Measurements from ENCODE around the gene SMG6. TPM values are rescaled to one million over a fixed set of nuclear protein-coding genes. Genes with fewer than 3 reads are reported as not detected.

Gene SMG6
- polyA plus RNA-seq, 1 experiment, result 27.3 TPM

- H3K27ac ChIP-seq (ENCODE audit: low read depth, low read length), result no peak overlapping the region
- peaks cover 4% of the 10 kb centered on the region for H3K27me3 ChIP-seq (ENCODE audit: control insufficient read depth, insufficient read depth, low read length)
- no peak overlapping the region for H3K4me3 ChIP-seq (ENCODE audit: low read depth, low read length)
- DNase-seq (ENCODE audit: low read depth, low spot score), result no peak
- no peak for TF ChIP-seq CTCF (IDR thresholded peaks at IDR 0.05; ENCODE audit: low read depth, low read length)
- no peaks in the 10 kb centered on the region; the same call in 1 of the 2 replicates for H3K9me3 ChIP-seq (ENCODE audit: control insufficient read depth, insufficient read depth, low read length)
- POLR2A ChIA-PET, result no interaction called here
- CTCF ChIA-PET, result interaction anchor here (0.6 to 0.9 kb wide), 3 partner anchors 17 to 230 kb away, joined by 3 to 7 read pairs (median 4); no protein-coding TSS in a partner anchor
These were observed 251.5 kb downstream of the SMG6 start for GRCh38 chr17:2051933-2052559.

GRCh38 chr17:2051061-2051932 lies 252.3 kb downstream of the SMG6 start:
- Histone ChIP-seq H3K4me3 (ENCODE audit: low read depth, low read length) (peak overlapping the region; percentile 49; the same call in 1 of the 2 replicates), H3K27me3 (ENCODE audit: control insufficient read depth, insufficient read depth, low read length) (peaks cover 4% of the 10 kb centered on the region), H3K27ac (ENCODE audit: low read depth, low read length) (no peak overlapping the region), H3K9me3 (ENCODE audit: control insufficient read depth, insufficient read depth, low read length) (no peaks in the 10 kb centered on the region; the same call in 1 of the 2 replicates)
- no peak for TF ChIP-seq CTCF (IDR thresholded peaks at IDR 0.05; ENCODE audit: low read depth, low read length)
- POLR2A ChIA-PET, result no interaction called here
- DNase-seq (ENCODE audit: low read depth, low spot score), result no peak
- CTCF ChIA-PET, result interaction anchor here (0.8 to 1.4 kb wide), 4 partner anchors 17 to 231 kb away, joined by 3 to 5 read pairs (median 4); no protein-coding TSS in a partner anchor

GRCh38 chr17:2050300-2051060 lies 253.1 kb downstream of the SMG6 start:
- Histone ChIP-seq H3K9me3 (ENCODE audit: control insufficient read depth, insufficient read depth, low read length) (no peaks in the 10 kb centered on the region), H3K27me3 (ENCODE audit: control insufficient read depth, insufficient read depth, low read length) (peaks cover 4% of the 10 kb centered on the region), H3K4me3 (ENCODE audit: low read depth, low read length) (peak overlapping the region; percentile 54), H3K27ac (ENCODE audit: low read depth, low read length) (no peak overlapping the region)
- no peak for TF ChIP-seq CTCF (IDR thresholded peaks at IDR 0.05; ENCODE audit: low read depth, low read length)
- no peak for DNase-seq (ENCODE audit: low read depth, low spot score)
- ChIA-PET POLR2A (no interaction called here), CTCF (interaction anchor here (1.0 to 1.4 kb wide), 2 partner anchors 203 to 232 kb away, joined by 3 to 5 read pairs; no protein-coding TSS in a partner anchor)

DNA sequence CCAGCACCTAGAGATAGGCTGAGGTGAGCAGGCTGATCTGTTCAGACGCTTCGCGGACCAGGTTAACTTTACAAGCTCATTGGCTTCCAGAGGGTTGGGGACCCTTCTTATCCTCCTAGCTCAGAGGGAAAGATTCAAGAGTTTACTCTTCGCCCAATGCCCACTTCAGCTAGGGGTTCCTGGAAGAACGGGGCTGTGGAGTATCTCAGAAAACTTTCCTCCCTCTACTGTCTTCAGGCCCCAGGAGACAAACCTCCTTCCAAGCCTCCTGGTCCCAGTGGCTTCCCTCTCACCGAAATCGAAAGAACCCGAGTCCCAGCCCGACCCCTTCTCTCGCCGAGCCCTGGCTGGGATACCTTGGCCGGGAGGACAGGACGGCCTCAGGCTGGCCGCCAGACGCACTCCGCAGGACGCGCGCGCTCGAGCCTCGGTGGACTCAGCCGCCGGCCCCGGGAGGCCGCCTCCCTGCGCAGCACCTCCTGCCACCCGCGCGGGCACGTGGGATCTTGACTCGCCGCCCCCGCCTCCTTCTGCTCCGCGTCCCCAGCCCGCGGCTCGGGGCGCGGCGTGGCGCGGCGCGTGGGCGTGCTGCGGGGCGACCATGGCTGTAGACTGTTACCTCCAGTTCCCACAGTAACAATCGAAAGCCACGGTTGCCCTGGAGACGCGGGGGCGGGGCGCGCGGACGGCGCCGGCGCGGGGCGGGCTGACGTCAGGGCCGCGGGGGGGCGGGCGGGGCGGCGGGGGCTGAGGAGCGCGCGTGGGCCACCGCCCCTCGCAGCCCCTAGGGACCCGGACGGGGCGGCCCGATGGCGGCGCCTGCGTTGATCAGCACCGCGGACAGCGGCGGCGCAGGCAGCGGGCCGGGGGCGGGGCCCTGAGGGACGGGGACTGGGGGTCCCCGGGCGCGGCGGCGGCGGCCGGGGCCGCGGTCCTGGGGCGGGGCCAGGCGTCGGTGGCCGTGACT lies 254.0 kb downstream of the SMG6 start:
- peak overlapping the region; percentile 67 for H3K4me3 ChIP-seq (ENCODE audit: low read depth, low read length)
- ChIA-PET POLR2A (no interaction called here), CTCF (interaction anchor here (1.0 to 1.4 kb wide), 3 partner anchors 18 to 233 kb away, joined by 3 to 5 read pairs (median 3); no protein-coding TSS in a partner anchor)
- no peak overlapping the region for H3K27ac ChIP-seq (ENCODE audit: low read depth, low read length)
- no peak for TF ChIP-seq CTCF (IDR thresholded peaks at IDR 0.05; ENCODE audit: low read depth, low read length)
- no peak for DNase-seq (ENCODE audit: low read depth, low spot score)
- no peaks in the 10 kb centered on the region for H3K9me3 ChIP-seq (ENCODE audit: control insufficient read depth, insufficient read depth, low read length)
- peaks cover 4% of the 10 kb centered on the region for H3K27me3 ChIP-seq (ENCODE audit: control insufficient read depth, insufficient read depth, low read length)
